Measurements from ENCODE around the gene PHACTR4.
"Not testable (repeated sequence)": the region's sequence is repeated elsewhere in the genome, so short reads cannot be mapped to it uniquely, and the experiment has no call there.

PHACTR4 gene

GRCh38 chr1:28373450-28373849, 3.9 kb downstream of the PHACTR4 start:
- DNase-seq: not testable (repeated sequence)

- DNase-seq: no peak
Observed at GRCh38 chr1:28374297-28374696, 4.8 kb downstream of the PHACTR4 start.

GRCh38 chr1:28375598-28375997, 6.1 kb downstream of the PHACTR4 start:
- not testable (repeated sequence) for DNase-seq

- DNase-seq: not testable (repeated sequence)
Observed at GRCh38 chr1:28376195-28376594, 6.7 kb downstream of the PHACTR4 start.

- no peak for DNase-seq
Observed at GRCh38 chr1:28378906-28379305, 9.4 kb downstream of the PHACTR4 start.

- DNase-seq: no peak
Observed at GRCh38 chr1:28380394-28380793, 10.9 kb downstream of the PHACTR4 start.

GRCh38 chr1:28383785-28384184, 14.2 kb downstream of the PHACTR4 start:
- not testable (repeated sequence) for DNase-seq

- no peak for DNase-seq
Observed at GRCh38 chr1:28392027-28392652, 22.6 kb downstream of the PHACTR4 start.

GRCh38 chr1:28394136-28394535, 24.6 kb downstream of the PHACTR4 start:
- no peak for DNase-seq

GRCh38 chr1:28395181-28395580, 25.6 kb downstream of the PHACTR4 start:
- no peak for DNase-seq

- DNase-seq: no peak
Observed at GRCh38 chr1:28401760-28402159, 32.2 kb downstream of the PHACTR4 start.

GRCh38 chr1:28409090-28409489, 39.5 kb downstream of the PHACTR4 start:
- no peak for DNase-seq

GRCh38 chr1:28411656-28412055, 42.1 kb downstream of the PHACTR4 start:
- no peak for DNase-seq

- no peak for DNase-seq
Observed at GRCh38 chr1:28412731-28413130, 43.2 kb downstream of the PHACTR4 start.

GRCh38 chr1:28416509-28417194, 47.1 kb downstream of the PHACTR4 start:
- no peak for DNase-seq

- DNase-seq: no peak
Observed at GRCh38 chr1:28417441-28417922, 47.9 kb downstream of the PHACTR4 start.

- DNase-seq: no peak
Observed at GRCh38 chr1:28417926-28418637, 48.5 kb downstream of the PHACTR4 start.

- no peak for DNase-seq
Observed at GRCh38 chr1:28421744-28422143, 52.2 kb downstream of the PHACTR4 start.

- no peak for DNase-seq
Observed at GRCh38 chr1:28426831-28427230, 57.3 kb downstream of the PHACTR4 start.

- DNase-seq: no peak
Observed at GRCh38 chr1:28428012-28428411, 58.5 kb downstream of the PHACTR4 start.

GRCh38 chr1:28428990-28429520, 59.5 kb downstream of the PHACTR4 start:
- DNase-seq: no peak

GRCh38 chr1:28436211-28436769, 66.8 kb downstream of the PHACTR4 start:
- DNase-seq: no peak

- no peak for DNase-seq
Observed at GRCh38 chr1:28437264-28437923, 67.9 kb downstream of the PHACTR4 start.
